HPDE6-E6E7 (cell line): Measurements from ENCODE around the gene HCK.
"Not testable (repeated sequence)": the region's sequence is repeated elsewhere in the genome, so short reads cannot be mapped to it uniquely, and the experiment has no call there.

Experiments used
- DNase-seq: peaks from one replicate; pipeline ENCODE4 v3.0.0; 2011; ENCODE audit warnings: missing footprints; ENCODE audit errors: extremely low spot score

Gene HCK

GRCh38 chr20:32028647-32029372 lies 23.2 kb upstream of the HCK start:
- no peak for DNase-seq

GRCh38 chr20:32029561-32029960 lies 22.5 kb upstream of the HCK start:
- no peak for DNase-seq

- peak; percentile 86 for DNase-seq
These were observed 20.8 kb upstream of the HCK start for GRCh38 chr20:32031007-32031958.

DNA sequence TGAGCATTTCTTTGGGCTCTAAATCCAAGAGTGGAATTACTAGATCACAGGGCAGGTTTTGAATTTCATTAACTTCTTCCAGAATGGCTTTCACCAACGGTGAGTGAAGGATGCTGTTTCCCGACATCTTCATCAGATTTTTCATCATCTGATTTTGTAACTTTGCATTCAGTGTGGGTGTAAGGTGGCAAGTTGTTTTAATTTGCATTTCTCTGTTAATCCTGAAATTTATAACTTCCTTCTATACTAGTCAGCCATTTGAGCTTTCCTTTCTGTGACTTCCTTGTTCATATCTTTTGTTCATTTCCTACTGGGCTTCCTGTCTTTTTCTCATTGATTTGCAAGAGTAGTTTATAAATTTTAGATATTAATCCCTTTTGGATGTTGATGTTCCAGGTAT lies 18.7 kb upstream of the HCK start:
- no peak for DNase-seq

- not testable (repeated sequence) for DNase-seq
These were observed 18.3 kb upstream of the HCK start for GRCh38 chr20:32033721-32034120.

DNA sequence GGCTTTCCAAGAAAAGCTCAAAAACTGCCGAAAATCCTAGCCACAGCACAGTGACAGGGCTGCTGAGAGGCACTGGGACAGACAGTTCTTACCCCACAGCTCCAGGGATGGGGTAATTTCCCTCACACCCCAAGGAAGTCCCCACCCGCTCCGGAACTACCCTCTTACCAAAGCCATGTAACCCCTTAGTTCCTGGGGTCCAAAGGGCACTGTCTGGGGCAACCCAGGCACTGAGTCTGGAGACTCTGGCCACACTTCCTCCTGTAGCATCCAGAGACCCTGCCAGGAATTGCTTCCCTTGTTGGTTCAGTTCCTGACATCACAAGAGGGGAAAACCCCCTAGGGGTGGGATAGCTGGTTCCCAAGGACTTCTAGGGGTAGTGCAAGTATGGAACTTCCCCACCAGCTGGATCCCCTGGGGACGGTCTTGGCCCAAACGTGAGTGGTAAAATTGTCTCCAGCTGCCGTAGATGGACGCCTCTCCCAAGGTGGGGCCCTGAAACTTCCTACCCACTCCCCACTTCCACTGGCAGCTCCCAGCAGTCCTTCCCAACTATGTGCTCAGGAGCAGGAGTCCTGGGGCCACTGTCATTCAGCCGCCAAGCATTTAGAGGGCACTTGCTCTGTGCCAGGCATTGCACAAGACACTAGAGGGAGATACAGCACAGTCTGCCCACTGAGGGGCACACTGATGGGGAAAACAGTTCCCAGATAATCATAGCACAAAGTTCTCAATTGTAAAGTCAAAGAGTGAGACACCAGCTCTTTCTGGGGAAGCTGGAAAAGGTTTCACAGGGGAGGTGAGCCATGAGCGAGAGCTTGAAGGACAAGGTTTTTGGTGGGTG lies 17.2 kb upstream of the HCK start:
- no peak for DNase-seq

DNA sequence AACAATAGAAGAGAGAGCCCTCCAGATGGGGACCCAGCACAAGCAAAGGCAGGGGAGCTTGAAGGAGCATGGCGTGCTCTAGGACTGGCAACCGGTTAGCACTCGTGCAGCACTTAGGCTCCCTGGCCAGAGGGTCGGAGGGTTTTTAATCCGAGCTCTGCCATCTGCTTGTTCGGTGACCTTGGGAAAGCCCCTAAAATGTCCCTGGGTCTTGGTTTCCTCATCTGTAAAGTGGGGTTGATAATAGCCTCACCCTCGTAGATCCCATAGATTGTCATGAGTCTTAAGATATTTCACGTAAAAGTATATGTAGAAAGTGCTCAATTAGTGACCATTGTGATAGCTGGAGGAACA lies 16.6 kb upstream of the HCK start:
- DNase-seq = no peak

GRCh38 chr20:32036252-32036651 lies 15.8 kb upstream of the HCK start:
- no peak for DNase-seq

GRCh38 chr20:32036716-32037485 lies 15.1 kb upstream of the HCK start:
- DNase-seq = no peak

GRCh38 chr20:32037929-32038328 lies 14.1 kb upstream of the HCK start:
- DNase-seq = no peak

DNA sequence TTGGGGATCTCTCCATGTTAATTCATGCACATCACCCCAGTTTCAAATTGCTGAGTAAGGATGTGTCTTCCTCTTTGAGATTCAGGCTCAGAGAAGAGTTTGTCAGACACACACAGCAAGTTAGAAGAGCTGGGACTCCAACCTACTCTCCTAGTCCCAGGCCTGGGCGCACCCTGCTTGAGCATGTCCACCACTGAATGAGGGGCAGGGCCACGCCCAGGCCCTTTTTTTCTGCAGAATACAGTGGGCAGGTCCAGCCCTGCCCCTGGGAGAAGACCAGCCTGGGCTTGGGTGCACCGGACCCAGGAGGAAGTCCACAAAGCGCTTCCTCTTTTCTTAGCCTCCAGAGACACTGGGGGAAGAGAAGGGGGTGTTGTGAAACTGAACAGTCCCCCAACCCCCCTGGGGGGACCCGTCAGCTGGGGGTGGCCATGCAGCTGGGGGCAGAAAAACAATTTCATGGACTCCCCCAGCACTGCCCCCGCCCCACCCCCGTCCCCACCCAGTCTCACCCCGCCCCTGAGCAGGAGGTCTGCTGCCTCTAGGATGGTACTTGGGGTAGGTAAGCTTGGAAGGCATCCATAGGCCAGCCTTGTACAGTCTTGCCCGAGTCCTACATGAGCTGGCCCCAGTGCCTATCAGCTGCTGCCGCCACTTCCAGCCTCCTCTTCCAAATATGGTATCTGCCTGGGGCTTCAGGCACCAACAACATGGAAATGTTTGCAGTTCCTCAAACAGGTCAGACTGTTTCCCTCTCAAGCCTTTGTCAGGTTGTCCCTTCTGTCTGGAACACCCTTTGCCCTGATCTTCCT lies 11.7 kb upstream of the HCK start:
- DNase-seq = peak; percentile 97

DNA sequence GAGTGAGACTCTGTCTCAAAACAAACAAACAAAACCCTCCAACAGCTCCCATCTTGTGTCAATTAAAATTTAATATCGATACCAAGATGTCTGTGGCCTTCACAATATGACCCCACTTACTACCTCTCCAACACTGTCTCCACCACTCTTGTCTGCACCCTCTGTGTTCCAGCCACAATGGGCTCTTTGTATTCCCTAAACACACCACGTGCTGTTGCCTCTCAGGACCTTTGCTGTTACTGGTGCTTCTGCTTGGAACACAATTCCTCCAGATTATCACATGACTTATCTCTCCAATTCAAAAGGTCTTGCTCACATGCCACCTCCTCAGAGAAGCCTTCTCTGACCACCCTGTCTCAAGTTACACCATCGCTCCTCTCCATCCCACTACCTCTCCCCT lies 6.0 kb upstream of the HCK start:
- no peak for DNase-seq

DNA sequence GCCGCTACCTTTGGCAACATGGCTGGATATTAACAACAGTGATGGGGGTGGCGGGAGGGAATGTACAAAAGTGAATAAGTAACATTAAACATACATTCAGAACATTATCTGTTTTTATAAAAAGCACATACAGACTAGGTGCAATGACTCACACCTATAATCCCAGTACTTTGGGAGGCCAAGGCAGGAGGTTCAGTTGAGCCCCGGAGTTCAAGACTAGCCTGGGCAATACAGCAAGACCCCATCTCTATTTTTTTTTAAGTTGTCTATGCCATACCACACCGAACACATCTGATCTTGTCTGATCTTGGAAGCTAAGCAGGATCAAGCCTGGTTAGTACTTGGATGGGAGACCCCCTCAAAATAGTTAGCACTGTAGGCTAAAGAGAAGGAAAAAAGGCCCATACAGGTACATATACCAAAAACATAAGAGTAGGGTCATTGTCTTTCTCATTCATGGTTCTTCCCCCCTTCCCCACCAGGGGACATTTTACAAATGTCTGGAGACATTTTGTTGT lies 1.7 kb upstream of the HCK start:
- DNase-seq = no peak

DNA sequence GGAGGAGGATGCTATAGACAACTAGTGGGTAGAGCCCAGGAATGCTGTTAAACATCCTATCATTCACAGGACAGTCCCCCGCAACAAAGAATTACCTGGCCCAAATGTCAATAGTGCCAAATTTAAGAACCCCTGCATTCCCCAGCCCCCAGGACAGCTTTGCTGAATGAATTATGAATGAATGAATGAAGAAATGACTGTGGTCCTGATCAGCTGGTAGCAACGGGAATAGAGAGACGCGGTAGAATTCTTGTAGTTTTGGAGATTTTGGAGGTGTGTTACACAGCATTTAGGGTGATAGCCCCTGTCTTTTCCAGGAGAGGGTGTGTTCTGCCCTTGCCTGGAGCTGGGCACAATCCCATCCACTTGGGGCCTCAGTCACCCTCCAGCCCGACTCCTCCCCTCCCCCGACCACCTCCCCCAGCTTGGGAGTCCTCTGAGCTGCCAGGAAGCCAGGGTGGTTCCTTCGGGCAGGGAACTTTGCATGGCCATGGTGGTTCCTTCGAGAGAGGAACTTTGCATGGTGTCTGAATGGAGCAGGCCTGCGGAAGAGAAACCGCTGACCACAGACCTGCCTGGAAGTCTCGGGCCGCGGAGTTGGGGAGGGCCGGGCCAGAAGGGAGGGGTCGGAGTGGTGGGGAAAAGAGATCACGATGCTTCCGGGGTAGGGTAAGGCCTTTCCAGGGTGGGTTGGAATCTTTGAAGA lies 1.0 kb upstream of the HCK start:
- DNase-seq = no peak

DNA sequence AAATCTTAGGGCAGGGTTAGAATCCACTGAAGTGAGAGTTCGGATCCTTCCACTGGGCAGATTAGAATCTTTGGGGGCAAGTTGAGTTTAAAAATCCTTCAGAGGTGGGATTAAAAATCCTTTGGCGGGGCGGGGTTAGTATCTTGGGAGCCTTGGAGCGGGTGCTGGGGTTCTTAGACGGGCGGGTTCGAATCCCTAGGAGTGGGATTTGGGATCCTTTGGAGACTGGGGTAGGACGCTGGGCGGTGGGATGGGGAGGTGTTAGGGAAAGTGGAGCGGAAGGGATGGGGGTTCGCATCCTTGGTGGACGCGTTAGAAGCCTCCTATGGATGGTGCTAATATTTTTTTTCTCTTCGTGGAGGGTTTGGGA lies 337 bp upstream of the HCK start:
- DNase-seq = no peak

GRCh38 chr20:32052778-32053362 lies 828 bp downstream of the HCK start:
- no peak for DNase-seq

- no peak for DNase-seq
These were observed 1.6 kb downstream of the HCK start for GRCh38 chr20:32053648-32054047.

GRCh38 chr20:32056708-32057483 lies 4.9 kb downstream of the HCK start:
- DNase-seq = no peak
